Testis (tissue), 3 donors: ENCODE results near the gene CLDN17. TPM values are rescaled to one million over a fixed set of nuclear protein-coding genes. Genes with fewer than 3 reads are reported as not detected.

Experiments
- DNase-seq: peaks from one replicate; pipeline ENCODE4 v3.0.0-alpha.2; 2019
- H3K27ac ChIP-seq, 2 donors: fragments of 200-600 bp; sonication (generic); one replicate each; pipeline ENCODE4 v1.5.1; 2019
- H3K27me3 ChIP-seq: fragments of 200-600 bp; sonication (generic); one replicate; pipeline ENCODE4 v1.5.1; 2019
- H3K36me3 ChIP-seq: fragments of 200-600 bp; sonication (generic); one replicate; pipeline ENCODE4 v1.5.1; 2017; ENCODE audit warnings: low read depth; ENCODE audit errors: missing control alignments
- H3K4me1 ChIP-seq: fragments of 200-600 bp; sonication (generic); one replicate; pipeline ENCODE4 v1.5.1; 2019
- H3K4me3 ChIP-seq, 2 donors: fragments of 200-600 bp; sonication (generic); one replicate each; pipeline ENCODE4 v1.5.1; 2017 to 2019
- H3K9me3 ChIP-seq: fragments of 200-600 bp; sonication (generic); one replicate; pipeline ENCODE4 v1.5.1; 2017
- POLR2A ChIP-seq: fragments of 450-650 bp; IDR thresholded peaks from one replicate; pipeline ENCODE4 v1.6.1; 2017; ENCODE audit warnings: antibody characterized with exemption, mild to moderate bottlenecking, moderate library complexity
- WGBS, 2 donors: methylation state at CpG; one replicate each; pipeline ENCODE4 v1.1.5; 2018; 5-methylcytosine and 5-hydroxymethylcytosine counted together
- intact Hi-C: fragments of 100-400 bp; cut with DNase I; formaldehyde crosslinking; loops from one replicate; pipeline ENCODE4 v1.15.1; 2023; ENCODE audit warnings: low total_unique reads
- polyA plus RNA-seq: library from polyadenylated mRNA; stranded (reverse); fragments of 350-450 nt; fragmentation: Illumina TruSeq; extraction: RNeasy Lipid Tissue Mini Kit (QIAGEN cat#74804); gene quantifications from one replicate; pipeline ENCODE4 v1.2.3, GENCODE V29; 2014; ENCODE audit warnings: low read depth, low replicate concordance; ENCODE audit not compliant: insufficient read depth
- total RNA-seq, 2 donors: library from RNA; depleted of rRNA; stranded (reverse); fragments of >200 nt; gene quantifications; one replicate each; pipeline ENCODE4 v1.2.3, GENCODE V29; 2016
- TF ChIP-seq, protein P1 (sequence below), 3 experiments: fragments of 450-650 bp in 2 of 3; fragments of 200-600 bp in 1 of 3; sonication (generic) in 1 of 3; IDR thresholded peaks; one replicate each; pipeline ENCODE4 v1.5.1; 2016 to 2019; ENCODE audit warnings: antibody characterized with exemption in 3 of 3, mild to moderate bottlenecking in 2 of 3, moderate library complexity in 1 of 3

The CLDN17 gene
- total and polyA plus RNA-seq, 3 donors from 2014 or later, result 0.46 TPM; not detected in 2

DNA sequence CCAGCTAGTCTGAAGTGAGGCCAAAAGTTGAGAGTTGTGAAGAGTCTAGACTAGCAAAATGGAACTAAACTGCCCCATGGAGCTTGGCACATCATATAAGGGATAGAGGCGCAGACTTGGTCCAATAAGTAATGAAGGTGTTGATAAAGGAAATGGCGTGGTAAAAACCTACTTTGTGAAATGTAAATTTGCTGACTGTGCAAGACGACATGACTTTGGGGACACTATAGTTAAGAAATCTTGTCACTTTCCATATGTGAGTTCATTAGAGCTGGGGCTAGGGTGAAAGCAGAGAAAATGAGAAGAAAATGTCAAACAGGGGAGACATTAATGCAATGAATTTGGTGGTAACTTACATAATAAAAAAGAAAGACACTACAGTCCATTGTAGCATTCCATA lies 50.1 kb downstream of the CLDN17 start:
- WGBS, 2 donors, result 95 to 97% methylated on average over 3 of the region's 3 CpGs
- no peak for DNase-seq

More for the DNA sequence above, 50.1 kb downstream of the CLDN17 start:
- Histone ChIP-seq H3K4me3 (no peak overlapping the region), H3K27ac (no peak overlapping the region), H3K9me3 (no peaks in the 10 kb centered on the region), H3K36me3 (no peaks in the 10 kb centered on the region), H3K4me1 (no peaks in the 10 kb centered on the region), H3K27me3 (no peaks in the 10 kb centered on the region)
- intact Hi-C loops, result no loop called here
- no peak for TF ChIP-seq POLR2A
- TF ChIP-seq, protein P1, sequence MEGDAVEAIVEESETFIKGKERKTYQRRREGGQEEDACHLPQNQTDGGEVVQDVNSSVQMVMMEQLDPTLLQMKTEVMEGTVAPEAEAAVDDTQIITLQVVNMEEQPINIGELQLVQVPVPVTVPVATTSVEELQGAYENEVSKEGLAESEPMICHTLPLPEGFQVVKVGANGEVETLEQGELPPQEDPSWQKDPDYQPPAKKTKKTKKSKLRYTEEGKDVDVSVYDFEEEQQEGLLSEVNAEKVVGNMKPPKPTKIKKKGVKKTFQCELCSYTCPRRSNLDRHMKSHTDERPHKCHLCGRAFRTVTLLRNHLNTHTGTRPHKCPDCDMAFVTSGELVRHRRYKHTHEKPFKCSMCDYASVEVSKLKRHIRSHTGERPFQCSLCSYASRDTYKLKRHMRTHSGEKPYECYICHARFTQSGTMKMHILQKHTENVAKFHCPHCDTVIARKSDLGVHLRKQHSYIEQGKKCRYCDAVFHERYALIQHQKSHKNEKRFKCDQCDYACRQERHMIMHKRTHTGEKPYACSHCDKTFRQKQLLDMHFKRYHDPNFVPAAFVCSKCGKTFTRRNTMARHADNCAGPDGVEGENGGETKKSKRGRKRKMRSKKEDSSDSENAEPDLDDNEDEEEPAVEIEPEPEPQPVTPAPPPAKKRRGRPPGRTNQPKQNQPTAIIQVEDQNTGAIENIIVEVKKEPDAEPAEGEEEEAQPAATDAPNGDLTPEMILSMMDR (IDR thresholded peaks at IDR 0.05), result no peak

Other genes starting within 250 kb of the CLDN17 start
- under 1 TPM; 0.08 to 0.25 TPM for gene GRIK1, start 226.8 kb downstream of the CLDN17 start, total RNA-seq
- 0.20 TPM for gene GRIK1, start 226.8 kb downstream of the CLDN17 start, polyA plus RNA-seq
- not detected for gene CLDN8, start 49.3 kb upstream of the CLDN17 start, total RNA-seq
- not detected for gene CLDN8, start 49.3 kb upstream of the CLDN17 start, polyA plus RNA-seq
- not detected for gene KRTAP24-1, start 116.1 kb upstream of the CLDN17 start, total RNA-seq
- not detected for gene KRTAP24-1, start 116.1 kb upstream of the CLDN17 start, polyA plus RNA-seq
- not detected for gene KRTAP25-1, start 122.7 kb upstream of the CLDN17 start, total RNA-seq
- not detected for gene KRTAP25-1, start 122.7 kb upstream of the CLDN17 start, polyA plus RNA-seq
- gene KRTAP26-1, start 153.5 kb upstream of the CLDN17 start, total RNA-seq, result under 1 TPM in 1 of 2 donors, not detected in 1; 0.37 TPM
- gene KRTAP26-1, start 153.5 kb upstream of the CLDN17 start, polyA plus RNA-seq, result not detected
- not detected for gene KRTAP27-1, start 170.9 kb upstream of the CLDN17 start, total RNA-seq
- not detected for gene KRTAP27-1, start 170.9 kb upstream of the CLDN17 start, polyA plus RNA-seq
- not detected for gene KRTAP23-1, start 181.8 kb upstream of the CLDN17 start, total RNA-seq
- gene KRTAP23-1, start 181.8 kb upstream of the CLDN17 start, polyA plus RNA-seq, result not detected
- not detected for gene KRTAP13-2, start 205.5 kb upstream of the CLDN17 start, total RNA-seq
- not detected for gene KRTAP13-2, start 205.5 kb upstream of the CLDN17 start, polyA plus RNA-seq
- not detected for gene KRTAP13-1, start 229.2 kb upstream of the CLDN17 start, total RNA-seq
- not detected for gene KRTAP13-1, start 229.2 kb upstream of the CLDN17 start, polyA plus RNA-seq